ENCODE measurements around the gene FDCSP. TPM values are rescaled to one million over a fixed set of nuclear protein-coding genes. Genes with fewer than 3 reads are reported as not detected.

FDCSP gene
- total RNA-seq (2016; rRNA removed; fragmentation: Illumina TruSeq; extraction: Trizol): not detected in 2 replicates
- not detected in 2 replicates for total RNA-seq (2016; cell fraction: cytosol; rRNA removed; fragmentation: Illumina TruSeq; extraction: Trizol; ENCODE audit: low read depth)
- not detected in 2 replicates for total RNA-seq (2016; cell fraction: insoluble cytoplasmic fraction; rRNA removed; fragmentation: Illumina TruSeq; extraction: Trizol)
- total RNA-seq (2016; cell fraction: membrane; rRNA removed; fragmentation: Illumina TruSeq; extraction: Trizol): not detected in 2 replicates
- total RNA-seq (2016; cell fraction: nucleus; rRNA removed; fragmentation: Illumina TruSeq; extraction: Trizol): not detected in 2 replicates
- not detected in 2 replicates for polyA plus RNA-seq (2011; rRNA removed)
- polyA plus RNA-seq (2011; cell fraction: cytosol; rRNA removed): not detected in 2 replicates
- polyA plus RNA-seq (2011; cell fraction: nucleus; rRNA removed): not detected in 2 replicates
- polyA plus RNA-seq (2012): not detected in 2 replicates
- not detected in 2 replicates for polyA plus RNA-seq (2016; cell fraction: cytosol; fragmentation: Illumina TruSeq; extraction: Trizol; ENCODE audit: low read depth)
- polyA plus RNA-seq (2016; cell fraction: insoluble cytoplasmic fraction; fragmentation: Illumina TruSeq; extraction: Trizol; ENCODE audit: low read depth): not detected in 2 replicates
- not detected in 2 replicates for polyA plus RNA-seq (2016; cell fraction: membrane; fragmentation: Illumina TruSeq; extraction: Trizol; ENCODE audit: low read depth)
- polyA plus RNA-seq (2016; cell fraction: nucleus; fragmentation: Illumina TruSeq; extraction: Trizol; ENCODE audit: insufficient read depth, low read depth): not detected in 2 replicates
- not detected in 2 replicates for polyA minus RNA-seq (2011; rRNA and poly(A)+ RNA removed; ENCODE audit: low replicate concordance)
- not detected in 2 replicates for polyA minus RNA-seq (2011; cell fraction: cytosol; rRNA and poly(A)+ RNA removed)
- not detected in 2 replicates for polyA minus RNA-seq (2011; cell fraction: nucleus; rRNA and poly(A)+ RNA removed)
- Bru-seq, nascent RNA: not detected
- not detected for BruChase-seq, experiment 1, labeled RNA remaining after a 6-hour chase
- percentile 12 among the genes with signal in this experiment for BruChase-seq, experiment 2, labeled RNA remaining after a 2-hour chase
- long read RNA-seq, experiment 1: 0 reads
- long read RNA-seq, experiment 2: 0 reads

- Histone ChIP-seq H3K4me3 (replicated peaks in 1 of 3; ENCODE audit: insufficient read depth in 1 of 3, low read depth in 2 of 3, low read length in 3 of 3) (no peak within 1 kb of the TSS), H3K79me2 (ENCODE audit: insufficient read depth, low read length) (no peaks in the 10 kb centered on the region), H3K36me3 (replicated peaks in 1 of 2; ENCODE audit: control insufficient read depth in 1 of 2, insufficient read depth in 2 of 2, low read length in 2 of 2) (no peaks in the 10 kb centered on the region), H3K27me3 (ENCODE audit: control insufficient read depth in 1 of 2, insufficient read depth in 2 of 2, low read length in 2 of 2) (no peaks in the 10 kb centered on the region), H3K9me3 (ENCODE audit: low read length) (no peaks in the 10 kb centered on the region), H3K27ac (ENCODE audit: extremely low read length, insufficient read depth, low read length) (no peak within 1 kb of the TSS), H4K20me1 (ENCODE audit: insufficient read depth, low read length) (no peaks in the 10 kb centered on the region), H3K4me2 (ENCODE audit: low read depth, low read length) (no peak within 1 kb of the TSS), H2AFZ (ENCODE audit: low read length) (no peak within 1 kb of the TSS), H3K9ac (ENCODE audit: insufficient read depth, low read depth, low read length) (no peak within 1 kb of the TSS), H3K4me1 (ENCODE audit: insufficient read depth, low read length) (no peaks in the 10 kb centered on the region)
- FAIRE-seq (no peak), DNase-seq (ENCODE audit: low spot score) (no peak), ATAC-seq (no peak)
- no TSS peak for BruUV-seq (replicated peaks)
- ChIA-PET CTCF (ENCODE audit: low intra/inter-chr PET ratio, low total read pairs) (no interaction called here), POLR2A (no interaction called here)
- in situ Hi-C loops (cut with HindIII; ENCODE audit: extremely low pct_ligation_motif_present, low pct_unique_long_range_greater_than_20kb): no loop called here
- intact Hi-C loops (cut with micrococcal nuclease; ENCODE audit: unreplicated experiment): no loop called here
- no peak for TF ChIP-seq SAFB2 (CRISPR knock-in tag; IDR thresholded peaks at IDR 0.05; ENCODE audit: borderline replicate concordance, low read depth)
- 71% methylated on average over 2 of the region's 2 CpGs for whole genome bisulfite sequencing (ENCODE audit: low lambda C conversion rate)
Measured at GRCh38 chr4:70225824-70226223, at the start of gene FDCSP. Gene FDCSP (plus strand): TSS chr4:70226124. CDS start chr4:70231195, 5,071 bp downstream.

DNA sequence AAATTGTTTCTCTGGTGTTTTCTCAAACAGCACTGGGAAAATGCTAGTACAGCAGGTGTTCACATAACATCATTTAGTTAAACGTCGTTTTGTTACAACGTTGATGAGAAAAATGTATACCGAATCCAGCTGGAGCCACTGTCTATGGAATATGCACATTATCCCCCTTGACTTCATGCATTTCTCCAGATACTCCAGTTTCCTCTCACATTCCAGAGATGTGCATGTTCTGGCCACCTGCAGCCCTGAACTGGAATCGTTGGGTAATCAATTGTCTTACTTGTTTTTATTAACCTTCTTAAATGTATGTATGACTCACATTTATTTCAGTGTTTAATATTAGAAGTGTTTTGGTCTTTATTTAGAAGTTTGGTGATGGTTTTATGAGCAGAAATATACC is 48.8 kb upstream of the FDCSP start:
- Histone ChIP-seq H3K27me3 (ENCODE audit: control insufficient read depth in 1 of 2, insufficient read depth in 2 of 2, low read length in 2 of 2) (no peaks in the 10 kb centered on the region), H2AFZ (ENCODE audit: low read length) (no peak overlapping the region), H3K27ac (ENCODE audit: extremely low read length, insufficient read depth, low read length) (no peak overlapping the region), H3K4me1 (ENCODE audit: insufficient read depth, low read length) (peaks cover 22% of the 10 kb centered on the region), H3K9me3 (ENCODE audit: low read length) (0 out of 2 replicates have a peak, but pooled peaks cover 3% of the 10 kb centered on the region), H3K9ac (ENCODE audit: insufficient read depth, low read depth, low read length) (no peak overlapping the region), H3K79me2 (ENCODE audit: insufficient read depth, low read length) (no peaks in the 10 kb centered on the region), H3K4me3 (replicated peaks in 1 of 3; ENCODE audit: insufficient read depth in 1 of 3, low read depth in 2 of 3, low read length in 3 of 3) (no peak overlapping the region), H4K20me1 (ENCODE audit: insufficient read depth, low read length) (no peaks in the 10 kb centered on the region), H3K4me2 (ENCODE audit: low read depth, low read length) (no peak overlapping the region), H3K36me3 (replicated peaks in 1 of 2; ENCODE audit: control insufficient read depth in 1 of 2, insufficient read depth in 2 of 2, low read length in 2 of 2) (no peaks in the 10 kb centered on the region)
- in situ Hi-C loops (cut with HindIII; ENCODE audit: extremely low pct_ligation_motif_present, low pct_unique_long_range_greater_than_20kb) (no loop called here), intact Hi-C loops (cut with micrococcal nuclease; ENCODE audit: unreplicated experiment) (no loop called here)
- FAIRE-seq (no peak), ATAC-seq (no peak), DNase-seq (ENCODE audit: low spot score) (no peak)
- ChIA-PET POLR2A (no interaction called here), CTCF (ENCODE audit: low intra/inter-chr PET ratio, low total read pairs) (no interaction called here)
- no TSS peak for BruUV-seq (replicated peaks)
- 97% methylated on average over 5 of the region's 5 CpGs for WGBS (ENCODE audit: low lambda C conversion rate)
- TF ChIP-seq BORCS8-MEF2B (CRISPR knock-in tag; IDR thresholded peaks at IDR 0.05) (no peak), ZNF563 (CRISPR knock-in tag; IDR thresholded peaks at IDR 0.05) (no peak), TOE1 (CRISPR knock-in tag; IDR thresholded peaks at IDR 0.05) (no peak), CENPX (CRISPR knock-in tag; IDR thresholded peaks at IDR 0.05) (no peak), HES4 (CRISPR knock-in tag; IDR thresholded peaks at IDR 0.05; ENCODE audit: borderline replicate concordance) (no peak), JUND (CRISPR knock-in tag; IDR thresholded peaks at IDR 0.05) (no peak), HOXD1 (CRISPR knock-in tag; IDR thresholded peaks at IDR 0.05) (no peak), KMT2B (CRISPR knock-in tag; IDR thresholded peaks at IDR 0.05) (no peak), ZNF883 (CRISPR knock-in tag; IDR thresholded peaks at IDR 0.05; ENCODE audit: not compliant biosample characterization) (no peak), ZSCAN9 (CRISPR knock-in tag; IDR thresholded peaks at IDR 0.05; ENCODE audit: borderline replicate concordance) (no peak), ZNF557 (CRISPR knock-in tag; IDR thresholded peaks at IDR 0.05) (no peak)
- TF ChIP-seq, protein P1, sequence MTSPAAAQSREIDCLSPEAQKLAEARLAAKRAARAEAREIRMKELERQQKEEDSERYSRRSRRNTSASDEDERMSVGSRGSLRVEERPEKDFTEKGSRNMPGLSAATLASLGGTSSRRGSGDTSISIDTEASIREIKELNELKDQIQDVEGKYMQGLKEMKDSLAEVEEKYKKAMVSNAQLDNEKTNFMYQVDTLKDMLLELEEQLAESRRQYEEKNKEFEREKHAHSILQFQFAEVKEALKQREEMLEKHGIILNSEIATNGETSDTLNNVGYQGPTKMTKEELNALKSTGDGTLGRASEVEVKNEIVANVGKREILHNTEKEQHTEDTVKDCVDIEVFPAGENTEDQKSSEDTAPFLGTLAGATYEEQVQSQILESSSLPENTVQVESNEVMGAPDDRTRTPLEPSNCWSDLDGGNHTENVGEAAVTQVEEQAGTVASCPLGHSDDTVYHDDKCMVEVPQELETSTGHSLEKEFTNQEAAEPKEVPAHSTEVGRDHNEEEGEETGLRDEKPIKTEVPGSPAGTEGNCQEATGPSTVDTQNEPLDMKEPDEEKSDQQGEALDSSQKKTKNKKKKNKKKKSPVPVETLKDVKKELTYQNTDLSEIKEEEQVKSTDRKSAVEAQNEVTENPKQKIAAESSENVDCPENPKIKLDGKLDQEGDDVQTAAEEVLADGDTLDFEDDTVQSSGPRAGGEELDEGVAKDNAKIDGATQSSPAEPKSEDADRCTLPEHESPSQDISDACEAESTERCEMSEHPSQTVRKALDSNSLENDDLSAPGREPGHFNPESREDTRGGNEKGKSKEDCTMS (CRISPR knock-in tag; conservative IDR thresholded peaks at IDR 0.05): no peak

Data from HepG2 (cell line).